ENCODE results near the gene SLC39A6. TPM values are rescaled to one million over a fixed set of nuclear protein-coding genes. Genes with fewer than 3 reads are reported as not detected.

Gene SLC39A6
- total and polyA plus RNA-seq, 9 donors = 39.7 to 96.5 (median 55.0) TPM

- intact Hi-C loops (cut with DNase I) = loop anchor here in 1 of 4 donors (5.0 kb wide), 1 partner anchor 164 kb away; no protein-coding TSS in a partner anchor
- 47 to 50% (median 48%) methylated on average over 2 of the region's 2 CpGs for WGBS, 3 donors
- no peak for DNase-seq
- H3K4me3 ChIP-seq = no peak overlapping the region
- no peak for TF ChIP-seq POLR2A (IDR thresholded peaks at IDR 0.05)
- no peak for TF ChIP-seq CTCF (IDR thresholded peaks at IDR 0.05)
- TF ChIP-seq EP300 (IDR thresholded peaks at IDR 0.05) = no peak
- H3K27me3 ChIP-seq = no peaks in the 10 kb centered on the region
- H3K9me3 ChIP-seq = no peaks in the 10 kb centered on the region
- no peaks in the 10 kb centered on the region for H3K4me1 ChIP-seq (ENCODE audit: insufficient read depth)
- no peaks in the 10 kb centered on the region for H3K36me3 ChIP-seq
- no peak overlapping the region for H3K27ac ChIP-seq
Observed at GRCh38 chr18:36108196-36108595, 20.9 kb downstream of the SLC39A6 start.

GRCh38 chr18:36107477-36107876, 21.7 kb downstream of the SLC39A6 start:
- TF ChIP-seq EP300 (IDR thresholded peaks at IDR 0.05) (no peak), POLR2A (IDR thresholded peaks at IDR 0.05) (no peak), CTCF (IDR thresholded peaks at IDR 0.05) (no peak)
- no peak overlapping the region for H3K27ac ChIP-seq
- H3K36me3 ChIP-seq = no peaks in the 10 kb centered on the region
- no peaks in the 10 kb centered on the region for H3K4me1 ChIP-seq (ENCODE audit: insufficient read depth)
- H3K4me3 ChIP-seq = no peak overlapping the region
- no peak for DNase-seq
- intact Hi-C loops (cut with DNase I) = loop anchor here in 1 of 4 donors (5.0 kb wide), 1 partner anchor 165 kb away; no protein-coding TSS in a partner anchor
- H3K27me3 ChIP-seq = no peaks in the 10 kb centered on the region
- no peaks in the 10 kb centered on the region for H3K9me3 ChIP-seq

- no peaks in the 10 kb centered on the region for H3K4me1 ChIP-seq (ENCODE audit: insufficient read depth)
- WGBS, 3 donors = 86 to 97% (median 91%) methylated on average over 2 of the region's 2 CpGs
- no peak for TF ChIP-seq EP300 (IDR thresholded peaks at IDR 0.05)
- no peak for TF ChIP-seq POLR2A (IDR thresholded peaks at IDR 0.05)
- TF ChIP-seq CTCF (IDR thresholded peaks at IDR 0.05) = no peak
- intact Hi-C loops (cut with DNase I) = loop anchor here in 2 of 4 donors (5.0 kb wide), 2 partner anchors 168 to 178 kb away; no protein-coding TSS in a partner anchor
- H3K27ac ChIP-seq = no peak overlapping the region
- no peaks in the 10 kb centered on the region for H3K9me3 ChIP-seq
- DNase-seq = no peak
- H3K36me3 ChIP-seq = no peaks in the 10 kb centered on the region
- no peak overlapping the region for H3K4me3 ChIP-seq
- no peaks in the 10 kb centered on the region for H3K27me3 ChIP-seq
Observed at GRCh38 chr18:36104749-36105148, 24.4 kb downstream of the SLC39A6 start.

- H3K27ac ChIP-seq = no peak overlapping the region
- intact Hi-C loops (cut with DNase I) = loop anchor here in 1 of 4 donors (5.0 kb wide), 1 partner anchor 180 kb away; no protein-coding TSS in a partner anchor
- no peak for TF ChIP-seq EP300 (IDR thresholded peaks at IDR 0.05)
- no peak for TF ChIP-seq CTCF (IDR thresholded peaks at IDR 0.05)
- TF ChIP-seq POLR2A (IDR thresholded peaks at IDR 0.05) = no peak
- no peaks in the 10 kb centered on the region for H3K9me3 ChIP-seq
- WGBS, 3 donors = 92 to 94% (median 92%) methylated on average over 7 of the region's 7 CpGs
- H3K36me3 ChIP-seq = no peaks in the 10 kb centered on the region
- H3K4me1 ChIP-seq (ENCODE audit: insufficient read depth) = no peaks in the 10 kb centered on the region
- H3K27me3 ChIP-seq = no peaks in the 10 kb centered on the region
- no peak overlapping the region for H3K4me3 ChIP-seq
- DNase-seq = no peak
Observed at GRCh38 chr18:36101943-36102342, 27.2 kb downstream of the SLC39A6 start.
